Measurements from ENCODE around the gene ZNF227.

- TF ChIP-seq CTCF (conservative IDR thresholded peaks at IDR 0.05; ENCODE audit: low read length) (no peak), EZH2phosphoT487 (IDR thresholded peaks at IDR 0.05; ENCODE audit: borderline replicate concordance, low read depth, low read length) (no peak)
These were observed 46.6 kb downstream of the ZNF227 start for GRCh38 chr19:44258835-44259413.
